ENCODE measurements around the gene JAKMIP3. TPM values are rescaled to one million over a fixed set of nuclear protein-coding genes. Genes with fewer than 3 reads are reported as not detected.

Gene JAKMIP3
- total RNA-seq, 1 donor from 2014 or later: 1.1 TPM

- DNase-seq (ENCODE audit: low spot score): no peak
These were observed 32.0 kb downstream of the JAKMIP3 start for GRCh38 chr10:132097609-132098377.

GRCh38 chr10:132098539-132099388, 33.0 kb downstream of the JAKMIP3 start:
- DNase-seq (ENCODE audit: low spot score): peak; percentile 8

GRCh38 chr10:132099389-132100090, 33.8 kb downstream of the JAKMIP3 start:
- no peak for DNase-seq (ENCODE audit: low spot score)

- no peak for DNase-seq (ENCODE audit: low spot score)
These were observed 34.3 kb downstream of the JAKMIP3 start for GRCh38 chr10:132100091-132100481.

GRCh38 chr10:132100556-132101349, 35.0 kb downstream of the JAKMIP3 start:
- DNase-seq (ENCODE audit: low spot score): no peak

GRCh38 chr10:132101529-132101928, 35.8 kb downstream of the JAKMIP3 start:
- peak; percentile 7 for DNase-seq (ENCODE audit: low spot score)

- no peak for DNase-seq (ENCODE audit: low spot score)
These were observed 36.4 kb downstream of the JAKMIP3 start for GRCh38 chr10:132102071-132102716.

- no peak for DNase-seq (ENCODE audit: low spot score)
These were observed 37.0 kb downstream of the JAKMIP3 start for GRCh38 chr10:132102717-132103110.

- DNase-seq (ENCODE audit: low spot score): no peak
These were observed 37.6 kb downstream of the JAKMIP3 start for GRCh38 chr10:132103116-132103910.

- DNase-seq (ENCODE audit: low spot score): no peak
These were observed 38.3 kb downstream of the JAKMIP3 start for GRCh38 chr10:132104062-132104461.

- peak; percentile 6 for DNase-seq (ENCODE audit: low spot score)
These were observed 38.9 kb downstream of the JAKMIP3 start for GRCh38 chr10:132104471-132105301.

GRCh38 chr10:132105302-132105995, 39.7 kb downstream of the JAKMIP3 start:
- DNase-seq (ENCODE audit: low spot score): peak; percentile 8

- DNase-seq (ENCODE audit: low spot score): no peak
These were observed 40.7 kb downstream of the JAKMIP3 start for GRCh38 chr10:132106431-132106830.

GRCh38 chr10:132107186-132107948, 41.6 kb downstream of the JAKMIP3 start:
- peak; percentile 7 for DNase-seq (ENCODE audit: low spot score)

- DNase-seq (ENCODE audit: low spot score): no peak
These were observed 42.5 kb downstream of the JAKMIP3 start for GRCh38 chr10:132107949-132108877.

- DNase-seq (ENCODE audit: low spot score): peak; percentile 8
These were observed 43.8 kb downstream of the JAKMIP3 start for GRCh38 chr10:132109341-132110110.
